OCI-LY1 (cell line): ENCODE measurements around the gene KLK11.

Source experiments
- EZH2 ChIP-seq: fragments of 200-600 bp; sonication (generic), shearing (Covaris generic); IDR thresholded peaks from 2 replicates; pipeline ENCODE4 v1.8.0; 2017; ENCODE audit warnings: borderline replicate concordance, mixed run types, mild to moderate bottlenecking, antibody characterized with exemption, low read length, moderate library complexity, mixed read lengths
- TF ChIP-seq, protein P1 (sequence below): fragments of 200-600 bp; sonication (generic), shearing (Covaris generic); IDR thresholded peaks from 2 replicates; pipeline ENCODE4 v1.5.1; 2017; ENCODE audit warnings: mild to moderate bottlenecking, antibody characterized with exemption, low read length, moderate library complexity, mixed read lengths

DNA sequence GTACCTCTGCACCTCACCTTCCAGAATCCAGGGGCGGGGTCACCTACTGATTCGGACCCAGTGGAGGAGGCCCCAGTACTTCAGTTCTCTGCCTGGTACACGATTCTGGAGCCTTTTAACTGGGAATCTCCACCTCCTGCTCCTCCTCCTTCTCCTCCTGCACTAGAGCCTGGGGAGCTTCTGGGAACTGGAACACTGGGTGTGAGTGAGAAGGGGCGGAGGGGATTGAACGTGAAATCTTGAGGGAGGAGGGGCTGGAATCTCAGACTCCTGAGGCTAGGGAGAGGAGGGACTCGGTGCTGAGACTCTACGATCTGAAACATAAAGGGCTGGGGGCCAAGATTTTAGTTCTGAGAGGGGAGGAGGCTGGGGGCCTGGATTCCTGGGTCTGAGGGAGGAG, 24.9 kb downstream of the KLK11 start, which contains the start of gene KLK8:
- TF ChIP-seq EZH2: no peak
- TF ChIP-seq, protein P1, sequence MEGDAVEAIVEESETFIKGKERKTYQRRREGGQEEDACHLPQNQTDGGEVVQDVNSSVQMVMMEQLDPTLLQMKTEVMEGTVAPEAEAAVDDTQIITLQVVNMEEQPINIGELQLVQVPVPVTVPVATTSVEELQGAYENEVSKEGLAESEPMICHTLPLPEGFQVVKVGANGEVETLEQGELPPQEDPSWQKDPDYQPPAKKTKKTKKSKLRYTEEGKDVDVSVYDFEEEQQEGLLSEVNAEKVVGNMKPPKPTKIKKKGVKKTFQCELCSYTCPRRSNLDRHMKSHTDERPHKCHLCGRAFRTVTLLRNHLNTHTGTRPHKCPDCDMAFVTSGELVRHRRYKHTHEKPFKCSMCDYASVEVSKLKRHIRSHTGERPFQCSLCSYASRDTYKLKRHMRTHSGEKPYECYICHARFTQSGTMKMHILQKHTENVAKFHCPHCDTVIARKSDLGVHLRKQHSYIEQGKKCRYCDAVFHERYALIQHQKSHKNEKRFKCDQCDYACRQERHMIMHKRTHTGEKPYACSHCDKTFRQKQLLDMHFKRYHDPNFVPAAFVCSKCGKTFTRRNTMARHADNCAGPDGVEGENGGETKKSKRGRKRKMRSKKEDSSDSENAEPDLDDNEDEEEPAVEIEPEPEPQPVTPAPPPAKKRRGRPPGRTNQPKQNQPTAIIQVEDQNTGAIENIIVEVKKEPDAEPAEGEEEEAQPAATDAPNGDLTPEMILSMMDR: no peak
